B cell (primary cell): ENCODE measurements around the gene RNF130. TPM values are rescaled to one million over a fixed set of nuclear protein-coding genes. Genes with fewer than 3 reads are reported as not detected.

Source experiments
- ATAC-seq: fragments of 200-7000 bp; cut with Tn5 transposase; one replicate; pipeline ENCODE4 v1.10.0; 2021; ENCODE audit warnings: low read depth, mild to moderate bottlenecking, moderate number of reproducible peaks, moderate library complexity
- CTCF ChIA-PET: fragments of 350-600 bp; sonication (Branson Sonifier 250); formaldehyde crosslinking; loops from one replicate; lab custom pipeline; 2021; ENCODE audit warnings: antibody characterized with exemption, inconsistent platforms; lab: Charles Lee
- POLR2A ChIA-PET: fragments of 350-600 bp; sonication (Branson Sonifier 250); formaldehyde crosslinking; loops from one replicate; lab custom pipeline; 2021; ENCODE audit warnings: antibody characterized with exemption; lab: Charles Lee
- DNase-seq: peaks from one replicate; pipeline ENCODE4 v3.0.0; 2013
- H2AFZ ChIP-seq: 2 replicates; pipeline ENCODE4 v1.6.1; 2012; ENCODE audit warnings: mild to moderate bottlenecking, low read depth, low read length; ENCODE audit not compliant: insufficient read depth, poor library complexity, severe bottlenecking
- H3K27ac ChIP-seq, 2 donors: 1 replicate in 1 of 2; 2 replicates in 1 of 2; pipeline ENCODE4 v1.5.1; 2012 to 2013; ENCODE audit warnings: low read length in 2 of 2, mild to moderate bottlenecking in 2 of 2, moderate library complexity in 1 of 2
- H3K27me3 ChIP-seq, 4 experiments: fragments of 200-600 bp in 1 of 4; sonication (generic) in 1 of 4; replicated peaks in 1 of 4; 1 replicate in 2 of 4; 2 replicates in 2 of 4; pipeline versions ENCODE4 v1.6.1 to v1.7.0; 2013 to 2016; ENCODE audit warnings: low read length in 3 of 4, mild to moderate bottlenecking in 2 of 4, mixed read lengths in 1 of 4, moderate library complexity in 1 of 4; ENCODE audit not compliant: insufficient read depth in 4 of 4, control insufficient read depth in 3 of 4; ENCODE audit errors: control extremely low read depth in 1 of 4
- H3K36me3 ChIP-seq, 2 experiments: replicated peaks in 1 of 2; 1 replicate in 1 of 2; 2 replicates in 1 of 2; pipeline versions ENCODE4 v1.6.1 to v1.7.1; 2013; ENCODE audit warnings: low read length in 1 of 2; ENCODE audit not compliant: insufficient read depth in 2 of 2, control insufficient read depth in 1 of 2; ENCODE audit errors: control extremely low read depth in 1 of 2, extremely low read depth in 1 of 2
- H3K4me1 ChIP-seq, 2 donors: fragments of 200-600 bp in 1 of 2; sonication (generic) in 1 of 2; 1 replicate in 1 of 2; 2 replicates in 1 of 2; pipeline versions ENCODE4 v1.5.1 to v1.6.1; 2013 to 2017; ENCODE audit warnings: low read length in 2 of 2; ENCODE audit not compliant: control insufficient read depth in 2 of 2, insufficient read depth in 2 of 2
- H3K4me2 ChIP-seq: replicated peaks from 2 replicates; pipeline ENCODE3; 2012; ENCODE audit warnings: mild to moderate bottlenecking, low read depth, low read length; ENCODE audit not compliant: poor library complexity, severe bottlenecking
- H3K4me3 ChIP-seq, 5 experiments: fragments of 200-600 bp in 1 of 5; sonication (generic) in 1 of 5; 1 replicate in 3 of 5; 2 replicates in 2 of 5; pipeline versions ENCODE4 v1.5.1 to v1.7.0; 2011 to 2016; ENCODE audit warnings: low read length in 4 of 5, mild to moderate bottlenecking in 4 of 5, low read depth in 2 of 5, control low read depth in 1 of 5, moderate library complexity in 1 of 5; ENCODE audit not compliant: insufficient read depth in 1 of 5; ENCODE audit errors: control extremely low read depth in 1 of 5, extremely low read depth in 1 of 5
- H3K79me2 ChIP-seq: fragments of 200-600 bp; sonication (generic); one replicate; pipeline ENCODE4 v1.6.0; 2016; ENCODE audit warnings: low read length; ENCODE audit not compliant: control insufficient read depth, insufficient read depth
- H3K9ac ChIP-seq: fragments of 200-600 bp; sonication (generic); 2 replicates; pipeline ENCODE4 v1.6.1; 2017; ENCODE audit warnings: mild to moderate bottlenecking, low read length, moderate library complexity
- H3K9me3 ChIP-seq, 3 donors: one replicate each; pipeline versions ENCODE4 v1.6.1 to v1.7.1; 2013; ENCODE audit warnings: low read length in 2 of 3; ENCODE audit not compliant: control insufficient read depth in 2 of 3, insufficient read depth in 1 of 3; ENCODE audit errors: control extremely low read depth in 1 of 3
- H4K20me1 ChIP-seq: 2 replicates; pipeline ENCODE4 v1.6.0; 2012; ENCODE audit warnings: mild to moderate bottlenecking, low read length; ENCODE audit not compliant: insufficient read depth, control insufficient read depth, poor library complexity, severe bottlenecking
- H3K27ac Mint-ChIP-seq: one replicate; pipeline ENCODE4 v1.8.0; 2021; ENCODE audit warnings: mixed read lengths
- H3K27me3 Mint-ChIP-seq: one replicate; pipeline ENCODE4 v1.8.0; 2021; ENCODE audit warnings: mixed read lengths
- H3K4me1 Mint-ChIP-seq: one replicate; pipeline ENCODE4 v1.8.0; 2021; ENCODE audit warnings: mixed read lengths
- H3K4me3 Mint-ChIP-seq: one replicate; pipeline ENCODE4 v1.8.0; 2021; ENCODE audit warnings: mixed read lengths
- H3K9me3 Mint-ChIP-seq: one replicate; pipeline ENCODE4 v1.8.0; 2022; ENCODE audit warnings: mixed read lengths; ENCODE audit not compliant: insufficient read depth
- CTCF ChIP-seq: fragments of 200-600 bp; IDR thresholded peaks from one replicate; pipeline ENCODE4 v1.8.0; 2022; ENCODE audit warnings: antibody characterized with exemption, mild to moderate bottlenecking
- EZH2 ChIP-seq: IDR thresholded peaks from 2 replicates; pipeline ENCODE4 v1.6.1; 2012; ENCODE audit warnings: borderline replicate concordance, low read depth, mild to moderate bottlenecking, moderate library complexity, low read length; ENCODE audit not compliant: insufficient read depth, poor library complexity, severe bottlenecking
- WGBS: methylation state at CpG from one replicate; pipeline ENCODE4 v1.1.5; 2013; ENCODE audit warnings: missing lambda C conversion rate; ENCODE audit not compliant: insufficient coverage; 5-methylcytosine and 5-hydroxymethylcytosine counted together
- intact Hi-C: fragments of 100-400 bp; cut with micrococcal nuclease; formaldehyde crosslinking; loops from one replicate; pipeline ENCODE4 v1.10.0; 2022
- polyA plus RNA-seq: library from polyadenylated mRNA; depleted of rRNA; stranded (reverse); fragments of >200 nt; gene quantifications from 2 replicates; pipeline ENCODE4 v1.2.3, GENCODE V29; 2012
- total RNA-seq, 2 donors: library from RNA; stranded (reverse); fragments of 120-200 nt in 1 of 2; gene quantifications; 1 replicate in 1 of 2; 2 replicates in 1 of 2; pipeline versions ENCODE4 v1.2.3 to v1.2.4, GENCODE V29; 2013 to 2022

RNF130 gene
- total and polyA plus RNA-seq, 2 donors (not counting 1 experiment from before 2014, with no cell fraction given), result 18.1 to 25.8 TPM

DNA sequence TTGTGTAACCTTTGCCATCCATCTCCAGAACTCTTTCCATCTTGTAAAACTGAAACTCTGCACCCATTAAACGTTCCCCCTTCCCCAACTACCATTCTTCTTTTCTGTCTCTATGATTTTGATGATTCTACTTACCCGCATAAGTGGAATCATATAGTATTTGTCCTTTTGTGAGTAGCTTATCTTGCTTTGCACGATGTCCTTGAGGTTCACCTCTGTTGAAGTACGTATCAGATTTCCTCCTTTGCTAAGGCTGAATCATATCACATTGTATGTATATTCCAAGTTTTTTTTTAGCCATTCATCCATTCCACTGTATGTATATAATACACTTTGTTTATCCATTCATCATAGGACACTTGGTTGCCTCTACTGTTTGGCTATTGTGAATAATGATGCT is 2.9 kb upstream of the RNF130 start:
- ChIA-PET CTCF (no interaction called here), POLR2A (no interaction called here)
- Histone ChIP-seq H3K4me3 (no peak overlapping the region), H3K9ac (no peak overlapping the region), H2AFZ (no peak overlapping the region), H3K79me2 (no peaks in the 10 kb centered on the region), H3K27ac (no peak overlapping the region), H3K4me1 (peaks cover 24 to 26% of the 10 kb centered on the region in 2 donors), H4K20me1 (no peaks in the 10 kb centered on the region), H3K36me3 (no peaks in the 10 kb centered on the region), H3K27me3 (peaks cover 0 to 16% (median 1%) of the 10 kb centered on the region in 4 experiments), H3K9me3 (peaks cover 0 to 6% (median 0%) of the 10 kb centered on the region in 3 donors), H3K4me2 (no peak overlapping the region)
- peaks cover 21% of the 10 kb centered on the region for H3K27me3 Mint-ChIP-seq
- intact Hi-C loops, result loop anchor here (5.0 kb wide), 3 partner anchors 257 to 1872 kb away; partner anchors contain the start of gene HNRNPAB
- DNase-seq (no peak), ATAC-seq (no peak)
- no CpG with 5 or more reads among the region's 4 CpGs for WGBS
- no peaks in the 10 kb centered on the region for H3K9me3 Mint-ChIP-seq
- H3K4me3 Mint-ChIP-seq, result no peak overlapping the region
- no peak overlapping the region for H3K27ac Mint-ChIP-seq
- H3K4me1 Mint-ChIP-seq, result peaks cover 24% of the 10 kb centered on the region
- TF ChIP-seq CTCF, result no peak
- TF ChIP-seq EZH2, result no peak

- CTCF ChIA-PET, result no interaction called here
- Histone ChIP-seq H4K20me1 (no peaks in the 10 kb centered on the region), H3K4me1 (peaks cover 25 to 30% of the 10 kb centered on the region in 2 donors), H2AFZ (peak overlapping the region; percentile 88), H3K27ac (peak overlapping the region; percentile 37 to 73), H3K9ac (peak overlapping the region; percentile 76), H3K4me3 (peak overlapping the region in 3 of 5 experiments; percentile 77 to 85 (median 79)), H3K79me2 (peaks cover 5% of the 10 kb centered on the region), H3K36me3 (no peaks in the 10 kb centered on the region), H3K27me3 (peaks cover 0 to under 1% (median 0%) of the 10 kb centered on the region in 4 experiments), H3K4me2 (peak overlapping the region; percentile 87), H3K9me3 (peaks cover 0 to 5% (median 0%) of the 10 kb centered on the region in 3 donors)
- no peaks in the 10 kb centered on the region for H3K9me3 Mint-ChIP-seq
- DNase-seq (no peak), ATAC-seq (no peak)
- no peak for TF ChIP-seq EZH2
- TF ChIP-seq CTCF, result no peak
- intact Hi-C loops, result loop anchor here (1.0 to 5.0 kb wide), 6 partner anchors 18 to 1870 kb away; partner anchors contain the start of genes HNRNPAB and MAML1
- peaks cover 32% of the 10 kb centered on the region for H3K4me1 Mint-ChIP-seq
- POLR2A ChIA-PET, result no interaction called here
- peak overlapping the region; percentile 82 for H3K27ac Mint-ChIP-seq
- 80% methylated on average over 16 of the region's 25 CpGs for WGBS
- peak overlapping the region; percentile 84 for H3K4me3 Mint-ChIP-seq
- H3K27me3 Mint-ChIP-seq, result peaks cover 11% of the 10 kb centered on the region
Measured at GRCh38 chr5:180072556-180072955, 997 bp upstream of the RNF130 start.
